ENCODE results near the gene KCNJ5. TPM values are rescaled to one million over a fixed set of nuclear protein-coding genes. Genes with fewer than 3 reads are reported as not detected.
"Not testable (repeated sequence)": the region's sequence is repeated elsewhere in the genome, so short reads cannot be mapped to it uniquely, and the experiment has no call there.

KCNJ5 gene
- polyA plus RNA-seq, 1 donor (not counting 4 experiments of a cell fraction or from before 2014, with no cell fraction given): 0.59 TPM

DNA sequence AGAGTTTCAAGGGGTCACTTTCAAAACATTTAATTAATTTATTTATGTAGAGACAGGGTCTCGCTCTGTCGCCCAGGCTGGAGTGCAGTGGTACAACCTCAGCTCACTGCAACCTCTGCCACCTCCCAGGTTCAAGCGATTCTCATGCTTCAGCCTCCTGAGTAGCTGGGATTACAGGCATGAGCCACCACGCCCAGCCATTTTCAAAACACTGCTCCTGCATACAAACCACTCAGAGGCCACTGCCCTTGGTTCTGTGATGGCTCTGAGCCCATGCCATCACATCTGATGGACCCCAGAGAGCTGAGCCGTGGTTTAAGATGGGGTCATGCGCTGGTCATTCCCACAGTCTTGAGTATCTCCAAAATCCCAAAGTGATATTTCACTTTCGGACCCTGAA, 28.5 kb downstream of the KCNJ5 start:
- H3K9me3 ChIP-seq (ENCODE audit: control insufficient read depth, low read depth, low read length); H3K9ac ChIP-seq (ENCODE audit: control insufficient read depth, extremely low read depth, insufficient read depth, low read length); H3K4me2 ChIP-seq (ENCODE audit: control insufficient read depth, extremely low read depth, insufficient read depth, low read depth, low read length); DNase-seq (ENCODE audit: low read depth, low spot score); H3K4me3 ChIP-seq (ENCODE audit: control insufficient read depth in 2 of 3, extremely low read depth in 1 of 3, insufficient read depth in 2 of 3, low read depth in 1 of 3, low read length in 3 of 3); H2AFZ ChIP-seq (ENCODE audit: control insufficient read depth, low read length); H3K36me3 ChIP-seq (ENCODE audit: control insufficient read depth in 2 of 2, extremely low read depth in 1 of 2, insufficient read depth in 2 of 2, low read length in 2 of 2); dilution Hi-C loops (cut with MboI; ENCODE audit: extremely low pct_ligation_motif_present, low sequenced_read_pairs); H3K27me3 ChIP-seq (ENCODE audit: control insufficient read depth, extremely low read depth, insufficient read depth, low read length); H3K79me2 ChIP-seq (ENCODE audit: control insufficient read depth, insufficient read depth, low read length); H3K27ac ChIP-seq (ENCODE audit: control insufficient read depth, insufficient read depth, low read length); H4K20me1 ChIP-seq (ENCODE audit: control insufficient read depth, extremely low read depth, insufficient read depth, low read length); FAIRE-seq; H3K4me1 ChIP-seq (ENCODE audit: control insufficient read depth, extremely low read depth, insufficient read depth, low read length); H3K9me1 ChIP-seq (ENCODE audit: control insufficient read depth, extremely low read depth, insufficient read depth, low read length): not testable (repeated sequence)

DNA sequence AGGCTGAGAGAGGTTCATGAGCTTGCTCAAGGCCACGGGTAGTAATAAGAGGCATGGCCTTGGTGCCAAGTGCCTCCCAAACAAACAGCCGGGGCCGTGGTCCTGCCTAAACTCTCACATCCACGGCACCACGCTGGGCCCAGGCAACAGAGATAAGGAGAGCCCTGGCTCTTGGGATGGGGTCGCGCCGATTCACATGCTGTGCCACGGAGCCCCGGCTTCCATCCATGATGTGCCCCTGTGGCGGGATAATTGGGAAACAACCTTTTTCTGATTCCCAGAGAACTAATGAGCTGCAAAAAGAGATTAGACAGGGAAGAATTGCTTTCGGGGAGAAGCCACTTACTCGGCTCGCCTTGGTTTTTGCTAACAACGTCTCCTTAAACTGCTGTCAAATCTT, 29.5 kb downstream of the KCNJ5 start:
- no peaks in the 10 kb centered on the region for H3K9me1 ChIP-seq (ENCODE audit: control insufficient read depth, extremely low read depth, insufficient read depth, low read length)
- no peak overlapping the region for H3K4me3 ChIP-seq (ENCODE audit: control insufficient read depth in 2 of 3, extremely low read depth in 1 of 3, insufficient read depth in 2 of 3, low read depth in 1 of 3, low read length in 3 of 3)
- no peak overlapping the region for H2AFZ ChIP-seq (ENCODE audit: control insufficient read depth, low read length)
- peaks cover 2% of the 10 kb centered on the region for H3K4me1 ChIP-seq (ENCODE audit: control insufficient read depth, extremely low read depth, insufficient read depth, low read length)
- DNase-seq (ENCODE audit: low read depth, low spot score): no peak
- H3K79me2 ChIP-seq (ENCODE audit: control insufficient read depth, insufficient read depth, low read length): no peaks in the 10 kb centered on the region
- H4K20me1 ChIP-seq (ENCODE audit: control insufficient read depth, extremely low read depth, insufficient read depth, low read length): no peaks in the 10 kb centered on the region
- no peaks in the 10 kb centered on the region for H3K36me3 ChIP-seq (ENCODE audit: control insufficient read depth in 2 of 2, extremely low read depth in 1 of 2, insufficient read depth in 2 of 2, low read length in 2 of 2)
- H3K27me3 ChIP-seq (ENCODE audit: control insufficient read depth, extremely low read depth, insufficient read depth, low read length): peaks cover 5% of the 10 kb centered on the region
- TF ChIP-seq, protein P1, sequence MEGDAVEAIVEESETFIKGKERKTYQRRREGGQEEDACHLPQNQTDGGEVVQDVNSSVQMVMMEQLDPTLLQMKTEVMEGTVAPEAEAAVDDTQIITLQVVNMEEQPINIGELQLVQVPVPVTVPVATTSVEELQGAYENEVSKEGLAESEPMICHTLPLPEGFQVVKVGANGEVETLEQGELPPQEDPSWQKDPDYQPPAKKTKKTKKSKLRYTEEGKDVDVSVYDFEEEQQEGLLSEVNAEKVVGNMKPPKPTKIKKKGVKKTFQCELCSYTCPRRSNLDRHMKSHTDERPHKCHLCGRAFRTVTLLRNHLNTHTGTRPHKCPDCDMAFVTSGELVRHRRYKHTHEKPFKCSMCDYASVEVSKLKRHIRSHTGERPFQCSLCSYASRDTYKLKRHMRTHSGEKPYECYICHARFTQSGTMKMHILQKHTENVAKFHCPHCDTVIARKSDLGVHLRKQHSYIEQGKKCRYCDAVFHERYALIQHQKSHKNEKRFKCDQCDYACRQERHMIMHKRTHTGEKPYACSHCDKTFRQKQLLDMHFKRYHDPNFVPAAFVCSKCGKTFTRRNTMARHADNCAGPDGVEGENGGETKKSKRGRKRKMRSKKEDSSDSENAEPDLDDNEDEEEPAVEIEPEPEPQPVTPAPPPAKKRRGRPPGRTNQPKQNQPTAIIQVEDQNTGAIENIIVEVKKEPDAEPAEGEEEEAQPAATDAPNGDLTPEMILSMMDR (optimal IDR thresholded peaks at IDR 0.05 in 1 of 3, IDR thresholded peaks at IDR 0.05 in 1 of 3, conservative IDR thresholded peaks at IDR 0.05 in 1 of 3; ENCODE audit: extremely low read depth in 1 of 3, insufficient read depth in 2 of 3, low read length in 3 of 3): no peak
- TF ChIP-seq EZH2 (IDR thresholded peaks at IDR 0.05; ENCODE audit: low read length): no peak
- H3K9ac ChIP-seq (ENCODE audit: control insufficient read depth, extremely low read depth, insufficient read depth, low read length): no peak overlapping the region
- H3K27ac ChIP-seq (ENCODE audit: control insufficient read depth, insufficient read depth, low read length): no peak overlapping the region
- H3K4me2 ChIP-seq (ENCODE audit: control insufficient read depth, extremely low read depth, insufficient read depth, low read depth, low read length): no peak overlapping the region
- dilution Hi-C loops (cut with MboI; ENCODE audit: extremely low pct_ligation_motif_present, low sequenced_read_pairs): no loop called here
- H3K9me3 ChIP-seq (ENCODE audit: control insufficient read depth, low read depth, low read length): no peaks in the 10 kb centered on the region
- no peak for FAIRE-seq

DNA sequence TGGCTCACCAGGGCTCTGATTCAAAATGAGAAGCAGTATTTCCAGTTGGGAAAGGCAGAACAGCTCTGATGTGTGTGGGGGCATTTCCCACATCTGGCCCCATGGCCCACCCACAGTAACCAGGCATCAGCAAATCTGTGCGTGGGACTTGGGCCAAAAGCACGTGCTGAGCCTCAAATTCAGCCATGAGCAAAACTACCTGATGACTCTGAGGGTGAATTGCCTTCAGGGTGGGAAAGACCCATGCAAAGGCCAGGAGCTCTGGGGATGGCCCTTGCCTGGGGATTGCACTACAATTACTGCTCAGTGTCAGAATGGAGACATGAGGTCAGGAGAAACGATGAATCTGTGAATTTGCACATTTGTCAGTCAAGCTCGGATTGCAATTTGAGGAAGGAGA, 30.6 kb downstream of the KCNJ5 start:
- H3K9me1 ChIP-seq (ENCODE audit: control insufficient read depth, extremely low read depth, insufficient read depth, low read length): no peaks in the 10 kb centered on the region
- no peak overlapping the region for H2AFZ ChIP-seq (ENCODE audit: control insufficient read depth, low read length)
- peaks cover 2% of the 10 kb centered on the region for H3K4me1 ChIP-seq (ENCODE audit: control insufficient read depth, extremely low read depth, insufficient read depth, low read length)
- H3K36me3 ChIP-seq (ENCODE audit: control insufficient read depth in 2 of 2, extremely low read depth in 1 of 2, insufficient read depth in 2 of 2, low read length in 2 of 2): no peaks in the 10 kb centered on the region
- H3K4me3 ChIP-seq (ENCODE audit: control insufficient read depth in 2 of 3, extremely low read depth in 1 of 3, insufficient read depth in 2 of 3, low read depth in 1 of 3, low read length in 3 of 3): no peak overlapping the region
- no peak for DNase-seq (ENCODE audit: low read depth, low spot score)
- TF ChIP-seq, protein P1 (optimal IDR thresholded peaks at IDR 0.05 in 1 of 3, IDR thresholded peaks at IDR 0.05 in 1 of 3, conservative IDR thresholded peaks at IDR 0.05 in 1 of 3; ENCODE audit: extremely low read depth in 1 of 3, insufficient read depth in 2 of 3, low read length in 3 of 3): no peak
- TF ChIP-seq EZH2 (IDR thresholded peaks at IDR 0.05; ENCODE audit: low read length): no peak
- no peak overlapping the region for H3K27ac ChIP-seq (ENCODE audit: control insufficient read depth, insufficient read depth, low read length)
- no peaks in the 10 kb centered on the region for H4K20me1 ChIP-seq (ENCODE audit: control insufficient read depth, extremely low read depth, insufficient read depth, low read length)
- H3K27me3 ChIP-seq (ENCODE audit: control insufficient read depth, extremely low read depth, insufficient read depth, low read length): peaks cover 5% of the 10 kb centered on the region
- no peak overlapping the region for H3K4me2 ChIP-seq (ENCODE audit: control insufficient read depth, extremely low read depth, insufficient read depth, low read depth, low read length)
- dilution Hi-C loops (cut with MboI; ENCODE audit: extremely low pct_ligation_motif_present, low sequenced_read_pairs): no loop called here
- no peak for FAIRE-seq
- H3K79me2 ChIP-seq (ENCODE audit: control insufficient read depth, insufficient read depth, low read length): no peaks in the 10 kb centered on the region
- no peak overlapping the region for H3K9ac ChIP-seq (ENCODE audit: control insufficient read depth, extremely low read depth, insufficient read depth, low read length)
- no peaks in the 10 kb centered on the region for H3K9me3 ChIP-seq (ENCODE audit: control insufficient read depth, low read depth, low read length)
